Prostate gland (tissue), 2 donors: ENCODE data around the gene MBOAT7.

Source experiments
- POLR2A ChIP-seq: fragments of 450-650 bp; IDR thresholded peaks from one replicate; pipeline ENCODE4 v1.6.1; 2016; ENCODE audit warnings: antibody characterized with exemption, mild to moderate bottlenecking
- POLR2AphosphoS5 ChIP-seq: sonication (generic); formaldehyde crosslinking; IDR thresholded peaks from one replicate; pipeline ENCODE4 v1.6.1; 2017; ENCODE audit warnings: antibody characterized with exemption
- TF ChIP-seq, protein P1 (sequence below), 4 experiments: fragments of 200-600 bp in 2 of 4; fragments of 450-650 bp in 2 of 4; sonication (generic) in 2 of 4; IDR thresholded peaks; 1 replicate in 3 of 4; 2 replicates in 1 of 4; pipeline ENCODE4 v1.5.1; 2016 to 2019; ENCODE audit warnings: antibody characterized with exemption in 4 of 4, mild to moderate bottlenecking in 2 of 4, moderate library complexity in 2 of 4

DNA sequence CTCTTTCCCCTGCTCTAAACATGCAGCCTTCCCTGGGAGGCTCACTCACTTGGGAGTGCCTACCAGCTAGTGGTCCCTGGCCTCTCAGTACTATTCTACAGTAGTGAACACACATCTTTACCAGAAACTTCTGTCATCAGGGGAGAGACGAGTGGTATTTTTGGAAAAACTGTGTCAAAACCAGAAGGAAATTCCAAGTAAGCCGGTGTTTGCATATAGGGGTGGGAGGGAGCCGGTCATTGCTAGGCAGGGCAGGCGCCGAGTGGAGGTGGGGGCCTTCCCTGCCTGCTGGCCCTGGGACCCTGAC, 18.2 kb upstream of the MBOAT7 start:
- TF ChIP-seq, protein P1, sequence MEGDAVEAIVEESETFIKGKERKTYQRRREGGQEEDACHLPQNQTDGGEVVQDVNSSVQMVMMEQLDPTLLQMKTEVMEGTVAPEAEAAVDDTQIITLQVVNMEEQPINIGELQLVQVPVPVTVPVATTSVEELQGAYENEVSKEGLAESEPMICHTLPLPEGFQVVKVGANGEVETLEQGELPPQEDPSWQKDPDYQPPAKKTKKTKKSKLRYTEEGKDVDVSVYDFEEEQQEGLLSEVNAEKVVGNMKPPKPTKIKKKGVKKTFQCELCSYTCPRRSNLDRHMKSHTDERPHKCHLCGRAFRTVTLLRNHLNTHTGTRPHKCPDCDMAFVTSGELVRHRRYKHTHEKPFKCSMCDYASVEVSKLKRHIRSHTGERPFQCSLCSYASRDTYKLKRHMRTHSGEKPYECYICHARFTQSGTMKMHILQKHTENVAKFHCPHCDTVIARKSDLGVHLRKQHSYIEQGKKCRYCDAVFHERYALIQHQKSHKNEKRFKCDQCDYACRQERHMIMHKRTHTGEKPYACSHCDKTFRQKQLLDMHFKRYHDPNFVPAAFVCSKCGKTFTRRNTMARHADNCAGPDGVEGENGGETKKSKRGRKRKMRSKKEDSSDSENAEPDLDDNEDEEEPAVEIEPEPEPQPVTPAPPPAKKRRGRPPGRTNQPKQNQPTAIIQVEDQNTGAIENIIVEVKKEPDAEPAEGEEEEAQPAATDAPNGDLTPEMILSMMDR (IDR thresholded peaks at IDR 0.05) = no peak
- TF ChIP-seq POLR2A = no peak
- TF ChIP-seq POLR2AphosphoS5 = no peak
